ENCODE results near the gene PIGM. TPM values are rescaled to one million over a fixed set of nuclear protein-coding genes. Genes with fewer than 3 reads are reported as not detected.

PIGM gene
- total RNA-seq, 4 donors from 2014 or later: 3.7 to 5.4 (median 4.4) TPM

- Histone ChIP-seq H3K27me3 (no peaks in the 10 kb centered on the region), H3K4me1 (peaks cover 0 to 31% (median 0%) of the 10 kb centered on the region in 3 donors), H3K27ac (no peak overlapping the region), H3K9me3 (no peaks in the 10 kb centered on the region), H3K36me3 (no peaks in the 10 kb centered on the region), H3K4me3 (no peak overlapping the region)
- no peak for ATAC-seq
- WGBS, 2 donors (ENCODE audit: low coverage in 1 of 2): 20 to 29% methylated on average over 1 to 2 of the region's 2 CpGs
- TF ChIP-seq CTCF (IDR thresholded peaks at IDR 0.05): no peak
- no peak for TF ChIP-seq POLR2AphosphoS5 (IDR thresholded peaks at IDR 0.05)
- TF ChIP-seq POLR2A (IDR thresholded peaks at IDR 0.05): no peak
- no peak for TF ChIP-seq EP300 (IDR thresholded peaks at IDR 0.05)
Observed at GRCh38 chr1:160024195-160024905, 7.4 kb downstream of the PIGM start.

- H3K9me3 ChIP-seq: no peaks in the 10 kb centered on the region
- no peak for TF ChIP-seq POLR2A (IDR thresholded peaks at IDR 0.05)
- TF ChIP-seq EP300 (IDR thresholded peaks at IDR 0.05): no peak
- TF ChIP-seq POLR2AphosphoS5 (IDR thresholded peaks at IDR 0.05): no peak
- no peak for TF ChIP-seq CTCF (IDR thresholded peaks at IDR 0.05)
Observed at GRCh38 chr1:160022330-160023310, 9.2 kb downstream of the PIGM start.

GRCh38 chr1:160021376-160022074, 10.3 kb downstream of the PIGM start:
- Histone ChIP-seq H3K27me3 (peaks cover 6% of the 10 kb centered on the region), H3K4me1 (peaks cover 0 to 23% (median 0%) of the 10 kb centered on the region in 3 donors), H3K27ac (no peak overlapping the region), H3K9me3 (no peaks in the 10 kb centered on the region), H3K4me3 (no peak overlapping the region), H3K36me3 (no peaks in the 10 kb centered on the region)
- ATAC-seq: no peak
- 59 to 69% methylated on average over 5 of the region's 5 CpGs for WGBS, 2 donors (ENCODE audit: low coverage in 1 of 2)
- TF ChIP-seq POLR2AphosphoS5 (IDR thresholded peaks at IDR 0.05) (no peak), CTCF (IDR thresholded peaks at IDR 0.05) (no peak), EP300 (IDR thresholded peaks at IDR 0.05) (no peak), POLR2A (IDR thresholded peaks at IDR 0.05) (no peak)

More at GRCh38 chr1:160022330-160023310, 9.2 kb downstream of the PIGM start:
- H3K4me1 ChIP-seq: peaks cover 0 to 23% (median 0%) of the 10 kb centered on the region in 3 donors
- ATAC-seq: no peak
- H3K36me3 ChIP-seq: no peaks in the 10 kb centered on the region
- no peak overlapping the region for H3K27ac ChIP-seq
- H3K27me3 ChIP-seq: peaks cover 5% of the 10 kb centered on the region
- no peak overlapping the region for H3K4me3 ChIP-seq
- WGBS, 2 donors (ENCODE audit: low coverage in 1 of 2): 44 to 51% methylated on average over 6 of the region's 6 CpGs

- TF ChIP-seq POLR2AphosphoS5 (IDR thresholded peaks at IDR 0.05) (no peak), POLR2A (IDR thresholded peaks at IDR 0.05) (no peak), CTCF (IDR thresholded peaks at IDR 0.05) (no peak), EP300 (IDR thresholded peaks at IDR 0.05) (no peak)
- Histone ChIP-seq H3K9me3 (no peaks in the 10 kb centered on the region), H3K27ac (no peak overlapping the region), H3K4me3 (no peak overlapping the region), H3K36me3 (no peaks in the 10 kb centered on the region), H3K4me1 (peaks cover 0 to 22% (median 0%) of the 10 kb centered on the region in 3 donors), H3K27me3 (peaks cover 6% of the 10 kb centered on the region)
- ATAC-seq: no peak
- WGBS, 2 donors (ENCODE audit: low coverage in 1 of 2): 80% methylated on average over 1 of the region's 5 CpGs; no CpG with 5 or more reads in 1 of the 2 donors
Observed at GRCh38 chr1:160020196-160020595, 11.6 kb downstream of the PIGM start.
